ENCODE data around the gene ALKAL2.

ALKAL2 gene

GRCh38 chr2:233030-233429, 54.9 kb downstream of the ALKAL2 start:
- no peak for TF ChIP-seq CTCF (IDR thresholded peaks at IDR 0.05; ENCODE audit: low read length)
- no peak for TF ChIP-seq EZH2 (IDR thresholded peaks at IDR 0.05; ENCODE audit: borderline replicate concordance, low read length)
- no peaks in the 10 kb centered on the region for H3K9me3 ChIP-seq (ENCODE audit: low read length)
- H2AFZ ChIP-seq (ENCODE audit: low read length): no peak overlapping the region
- H3K36me3 ChIP-seq (ENCODE audit: insufficient read depth, low read length): no peaks in the 10 kb centered on the region
- H3F3A ChIP-seq (ENCODE audit: insufficient read depth, low read length): no peaks in the 10 kb centered on the region
- H3K79me2 ChIP-seq (ENCODE audit: insufficient read depth, low read length): no peaks in the 10 kb centered on the region
- no peaks in the 10 kb centered on the region for H4K20me1 ChIP-seq (ENCODE audit: insufficient read depth, low read length)
- H3K4me2 ChIP-seq (ENCODE audit: low read length): no peak overlapping the region
- no peaks in the 10 kb centered on the region for H3K9me2 ChIP-seq (ENCODE audit: low read depth, low read length)
- H3K27me3 ChIP-seq (ENCODE audit: insufficient read depth, low read length): no peaks in the 10 kb centered on the region
- no peak overlapping the region for H3K27ac ChIP-seq (ENCODE audit: low read depth, low read length, poor library complexity, severe bottlenecking)
- no peak overlapping the region for H3K4me3 ChIP-seq (ENCODE audit: low read depth, low read length, poor library complexity, severe bottlenecking)
- H3K4me1 ChIP-seq (ENCODE audit: insufficient read depth, low read length, severe bottlenecking): no peaks in the 10 kb centered on the region
- no peak overlapping the region for H3K9ac ChIP-seq (ENCODE audit: low read length)

- Histone ChIP-seq H3K36me3 (ENCODE audit: insufficient read depth, low read length) (peaks cover 3% of the 10 kb centered on the region), H4K20me1 (ENCODE audit: insufficient read depth, low read length) (no peaks in the 10 kb centered on the region), H3K4me1 (ENCODE audit: insufficient read depth, low read length, severe bottlenecking) (no peaks in the 10 kb centered on the region)
Measured at GRCh38 chr2:231521-232185, 56.2 kb downstream of the ALKAL2 start.

More at GRCh38 chr2:231521-232185, 56.2 kb downstream of the ALKAL2 start:
- no peak overlapping the region for H2AFZ ChIP-seq (ENCODE audit: low read length)
- no peaks in the 10 kb centered on the region for H3K9me3 ChIP-seq (ENCODE audit: low read length)
- H3K9ac ChIP-seq (ENCODE audit: low read length): no peak overlapping the region
- H3K4me3 ChIP-seq (ENCODE audit: low read depth, low read length, poor library complexity, severe bottlenecking): no peak overlapping the region
- H3F3A ChIP-seq (ENCODE audit: insufficient read depth, low read length): no peaks in the 10 kb centered on the region
- no peak for TF ChIP-seq EZH2 (IDR thresholded peaks at IDR 0.05; ENCODE audit: borderline replicate concordance, low read length)
- no peak for TF ChIP-seq CTCF (IDR thresholded peaks at IDR 0.05; ENCODE audit: low read length)
- H3K4me2 ChIP-seq (ENCODE audit: low read length): no peak overlapping the region
- H3K79me2 ChIP-seq (ENCODE audit: insufficient read depth, low read length): no peaks in the 10 kb centered on the region
- H3K27ac ChIP-seq (ENCODE audit: low read depth, low read length, poor library complexity, severe bottlenecking): no peak overlapping the region
- H3K27me3 ChIP-seq (ENCODE audit: insufficient read depth, low read length): no peaks in the 10 kb centered on the region
- no peaks in the 10 kb centered on the region for H3K9me2 ChIP-seq (ENCODE audit: low read depth, low read length)

All from OCI-LY1 (cell line).